GM12878 (cell line): ENCODE measurements around the gene CNTN2. TPM values are rescaled to one million over a fixed set of nuclear protein-coding genes. Genes with fewer than 3 reads are reported as not detected.

ENCODE experiments used
- CEBPZ ChIP-seq: fragments of 150-350 bp; IDR thresholded peaks from 2 replicates; pipeline ENCODE4 v1.6.1; 2016; ENCODE audit warnings: low read depth, low read length
- IRF3 ChIP-seq: fragments of 450-650 bp; IDR thresholded peaks from 2 replicates; pipeline ENCODE4 v1.6.1; 2014; ENCODE audit warnings: mild to moderate bottlenecking
- ZNF622 ChIP-seq: fragments of 450-650 bp; IDR thresholded peaks from 2 replicates; pipeline ENCODE4 v1.6.1; 2017; ENCODE audit warnings: mild to moderate bottlenecking, inconsistent platforms
- ZNF687 ChIP-seq: fragments of 450-650 bp; IDR thresholded peaks from 2 replicates; pipeline ENCODE4 v1.6.1; 2017; ENCODE audit warnings: mild to moderate bottlenecking, moderate library complexity
- polyA plus RNA-seq, 11 experiments: library from polyadenylated mRNA; depleted of rRNA in 4 of 11; unstranded in 6 of 11; stranded (reverse) in 5 of 11; fragments of >200 nt; fragmentation: Nextera tagmentation in 4 of 11; fragmentation: Illumina TruSeq in 1 of 11; extraction: Ambion mirVana in 4 of 11; extraction: Trizol in 1 of 11; gene quantifications; 1 replicate in 1 of 11; 2 replicates in 10 of 11; pipeline versions ENCODE4 v1.2.1 to v1.2.3, GENCODE V29; 2011 to 2016; ENCODE audit warnings: inconsistent platforms in 2 of 11, missing spikeins in 2 of 11, low read depth in 1 of 11
- total RNA-seq, 4 experiments: library from RNA; depleted of rRNA in 3 of 4; stranded (reverse); fragments of >200 nt in 3 of 4; fragmentation: Illumina TruSeq in 1 of 4; extraction: Trizol in 1 of 4; gene quantifications; 2 replicates each; pipeline versions ENCODE4 v1.2.1 to v1.2.3, GENCODE V29; 2013 to 2021

Gene CNTN2
- total and polyA plus RNA-seq, 10 of the 15 experiments (the other 5 are each of a cell fraction or from before 2014, with no cell fraction given): 0.03 TPM; not detected in 9

GRCh38 chr1:205075642-205076155 is 32.7 kb downstream of the CNTN2 start (continued):
- TF ChIP-seq ZNF687 (no peak), ZNF622 (no peak), IRF3 (no peak), CEBPZ (no peak)
